IMR-90 (cell line): ENCODE measurements around the gene PGGT1B. TPM values are rescaled to one million over a fixed set of nuclear protein-coding genes. Genes with fewer than 3 reads are reported as not detected.
A peak's percentile ranks its signal among the peaks of the same experiment; 100 is the strongest.

Source experiments
- ATAC-seq: fragments of 200-7000 bp; cut with Tn5 transposase; 2 replicates; pipeline ENCODE4 v1.9.1; 2020; ENCODE audit warnings: low read depth, mild to moderate bottlenecking, moderate library complexity
- BruUV-seq: library from RNA; stranded (reverse); fragments of 400-500 nt; replicated peaks from 2 replicates; lab custom pipeline; 2021; lab: Mats Ljungman, UMichigan
- CTCF ChIA-PET: fragments of 300-600 bp; formaldehyde crosslinking; extraction: SDS; loops from one replicate; lab custom pipeline; 2021; ENCODE audit warnings: antibody characterized with exemption; lab: Yijun Ruan, JAX
- POLR2A ChIA-PET: fragments of 300-600 bp; sonication (Branson Sonifier 250); formaldehyde crosslinking; loops from one replicate; lab custom pipeline; 2022; ENCODE audit warnings: antibody characterized with exemption; ENCODE audit not compliant: unreplicated experiment; lab: Charles Lee
- DNase-seq: peaks from one replicate; pipeline ENCODE4 v3.0.0; 2013
- H2AFZ ChIP-seq: replicated peaks from 2 replicates; pipeline ENCODE3; 2013; ENCODE audit warnings: low read length, mild to moderate bottlenecking; ENCODE audit not compliant: poor library complexity
- H2AK5ac ChIP-seq: 2 replicates; pipeline ENCODE4 v1.6.1; 2013; ENCODE audit warnings: low read depth, low read length, inconsistent platforms
- H2AK9ac ChIP-seq: replicated peaks from 2 replicates; pipeline ENCODE3; 2013; ENCODE audit warnings: mild to moderate bottlenecking, low read depth, low read length, moderate library complexity; ENCODE audit not compliant: poor library complexity
- H2BK120ac ChIP-seq: 2 replicates; pipeline ENCODE4 v1.6.1; 2013; ENCODE audit warnings: low read depth, low read length, inconsistent platforms
- H2BK15ac ChIP-seq: 3 replicates; pipeline ENCODE4 v1.6.1; 2013; ENCODE audit warnings: low read depth, low read length, inconsistent platforms
- H2BK20ac ChIP-seq: 2 replicates; pipeline ENCODE4 v1.6.1; 2013; ENCODE audit warnings: low read depth, mild to moderate bottlenecking, inconsistent platforms, low read length, moderate library complexity
- H2BK5ac ChIP-seq: 2 replicates; pipeline ENCODE4 v1.6.1; 2013; ENCODE audit warnings: mild to moderate bottlenecking, low read depth, low read length, inconsistent platforms; ENCODE audit not compliant: poor library complexity, severe bottlenecking
- H3K14ac ChIP-seq: replicated peaks from 2 replicates; pipeline ENCODE4 v1.6.1; 2013; ENCODE audit warnings: low read depth, low read length, inconsistent platforms
- H3K18ac ChIP-seq: 2 replicates; pipeline ENCODE4 v1.6.1; 2013; ENCODE audit warnings: low read depth, low read length, control low read depth
- H3K23ac ChIP-seq: 2 replicates; pipeline ENCODE4 v1.6.1; 2013; ENCODE audit warnings: low read depth, low read length, inconsistent platforms
- H3K27ac ChIP-seq: 2 replicates; pipeline ENCODE4 v1.5.1; 2013; ENCODE audit warnings: mild to moderate bottlenecking, control low read depth, low read length; ENCODE audit not compliant: insufficient read depth
- H3K27me3 ChIP-seq: 2 replicates; pipeline ENCODE4 v1.6.1; 2013; ENCODE audit warnings: low read length; ENCODE audit not compliant: control insufficient read depth, insufficient read depth
- H3K36me3 ChIP-seq: 2 replicates; pipeline ENCODE4 v1.6.1; 2013; ENCODE audit warnings: low read length, mixed read lengths; ENCODE audit not compliant: control insufficient read depth, insufficient read depth
- H3K4ac ChIP-seq: 2 replicates; pipeline ENCODE4 v1.6.1; 2013; ENCODE audit warnings: low read depth, low read length, inconsistent platforms
- H3K4me1 ChIP-seq: 2 replicates; pipeline ENCODE4 v1.6.1; 2013; ENCODE audit warnings: low read length, mixed read lengths; ENCODE audit not compliant: control insufficient read depth, insufficient read depth
- H3K4me2 ChIP-seq: 2 replicates; pipeline ENCODE4 v1.6.1; 2013; ENCODE audit warnings: low read depth, mild to moderate bottlenecking, control low read depth, low read length, moderate library complexity
- H3K4me3 ChIP-seq: 2 replicates; pipeline ENCODE4 v1.5.1; 2013; ENCODE audit warnings: low read depth, mild to moderate bottlenecking, control low read depth, low read length, moderate library complexity; ENCODE audit not compliant: insufficient read depth
- H3K56ac ChIP-seq: 2 replicates; pipeline ENCODE4 v1.6.1; 2013; ENCODE audit warnings: low read length, inconsistent platforms; ENCODE audit not compliant: insufficient read depth; ENCODE audit errors: extremely low read depth
- H3K79me1 ChIP-seq, 2 experiments: 2 replicates each; pipeline ENCODE4 v1.6.1; 2013; ENCODE audit warnings: low read length in 2 of 2, inconsistent platforms in 1 of 2, low read depth in 1 of 2
- H3K9ac ChIP-seq: 2 replicates; pipeline ENCODE4 v1.6.1; 2013; ENCODE audit warnings: low read depth, low read length, control low read depth
- H3K9me1 ChIP-seq: 2 replicates; pipeline ENCODE4 v1.6.1; 2013; ENCODE audit warnings: low read length, inconsistent platforms; ENCODE audit not compliant: insufficient read depth
- H3K9me3 ChIP-seq: 2 replicates; pipeline ENCODE4 v1.6.1; 2013; ENCODE audit warnings: low read length; ENCODE audit not compliant: control insufficient read depth, insufficient read depth
- H4K20me1 ChIP-seq: 2 replicates; pipeline ENCODE4 v1.6.1; 2013; ENCODE audit warnings: low read length, inconsistent platforms; ENCODE audit not compliant: insufficient read depth
- H4K5ac ChIP-seq: 2 replicates; pipeline ENCODE4 v1.6.1; 2013; ENCODE audit warnings: mild to moderate bottlenecking, low read depth, low read length, control low read depth
- H4K8ac ChIP-seq, 2 experiments: 2 replicates each; pipeline ENCODE4 v1.6.1; 2013; ENCODE audit warnings: low read depth in 2 of 2, low read length in 2 of 2, control low read depth in 1 of 2, inconsistent platforms in 1 of 2
- H4K91ac ChIP-seq: 2 replicates; pipeline ENCODE4 v1.6.1; 2013; ENCODE audit warnings: low read depth, low read length, inconsistent platforms; ENCODE audit not compliant: insufficient read depth
- BHLHE40 ChIP-seq: fragments of 150-350 bp; IDR thresholded peaks from 2 replicates; pipeline ENCODE4 v1.6.1; 2016; ENCODE audit warnings: mild to moderate bottlenecking, low read depth, low read length
- CEBPB ChIP-seq: IDR thresholded peaks from 2 replicates; pipeline ENCODE4 v1.6.1; 2012; ENCODE audit warnings: low read depth, low read length, improper control_type of control experiment
- CHD1 ChIP-seq: IDR thresholded peaks from 2 replicates; pipeline ENCODE4 v1.6.1; 2012; ENCODE audit warnings: low read depth, low read length, improper control_type of control experiment
- CTCF ChIP-seq: conservative IDR thresholded peaks from 2 replicates; pipeline ENCODE4 v1.5.1; 2012; ENCODE audit warnings: mild to moderate bottlenecking, low read depth, low read length, improper control_type of control experiment
- ELK1 ChIP-seq: fragments of 150-350 bp; IDR thresholded peaks from 2 replicates; pipeline ENCODE4 v1.6.1; 2016; ENCODE audit warnings: low read depth, mild to moderate bottlenecking, low read length, moderate library complexity, borderline replicate concordance
- FOS ChIP-seq: fragments of 150-350 bp; IDR thresholded peaks from 2 replicates; pipeline ENCODE4 v1.6.1; 2016; ENCODE audit warnings: low read depth, low read length
- MAFK ChIP-seq: IDR thresholded peaks from 2 replicates; pipeline ENCODE4 v1.6.1; 2012; ENCODE audit warnings: low read depth, low read length, improper control_type of control experiment
- MAZ ChIP-seq: IDR thresholded peaks from 2 replicates; pipeline ENCODE4 v1.6.1; 2012; ENCODE audit warnings: low read depth, mild to moderate bottlenecking, low read length, improper control_type of control experiment, moderate library complexity, borderline replicate concordance
- MXI1 ChIP-seq: IDR thresholded peaks from 2 replicates; pipeline ENCODE4 v1.6.1; 2012; ENCODE audit warnings: low read depth, mild to moderate bottlenecking, low read length, moderate library complexity, borderline replicate concordance
- NFE2L2 ChIP-seq: fragments of 150-350 bp; IDR thresholded peaks from 2 replicates; pipeline ENCODE4 v1.6.1; 2016; ENCODE audit warnings: low read depth, mild to moderate bottlenecking, low read length
- POLR2A ChIP-seq: IDR thresholded peaks from 2 replicates; pipeline ENCODE4 v1.6.1; 2012; ENCODE audit warnings: mild to moderate bottlenecking, low read depth, low read length
- RAD21 ChIP-seq: IDR thresholded peaks from 2 replicates; pipeline ENCODE4 v1.6.1; 2012; ENCODE audit warnings: low read length, improper control_type of control experiment
- RCOR1 ChIP-seq: IDR thresholded peaks from 2 replicates; pipeline ENCODE4 v1.6.1; 2012; ENCODE audit warnings: mild to moderate bottlenecking, low read length, improper control_type of control experiment; ENCODE audit not compliant: insufficient replicate concordance
- RFX5 ChIP-seq: IDR thresholded peaks from 2 replicates; pipeline ENCODE4 v1.8.0; 2012; ENCODE audit warnings: low read depth, mild to moderate bottlenecking, low read length, moderate library complexity
- SMC3 ChIP-seq: fragments of 150-350 bp; IDR thresholded peaks from 2 replicates; pipeline ENCODE4 v1.6.1; 2016; ENCODE audit warnings: low read depth, mild to moderate bottlenecking, antibody characterized with exemption, low read length, moderate library complexity
- USF2 ChIP-seq: fragments of 150-350 bp; IDR thresholded peaks from 2 replicates; pipeline ENCODE4 v1.6.1; 2017; ENCODE audit warnings: mild to moderate bottlenecking, antibody characterized with exemption, low read length, low read depth
- WGBS, 2 experiments: methylation state at CpG; one replicate each; pipeline versions ENCODE4 v1.1.5 to v1.1.7; 2013; ENCODE audit warnings: missing lambda C conversion rate in 2 of 2; ENCODE audit not compliant: insufficient read length in 1 of 2; ENCODE audit errors: extremely low coverage in 2 of 2; 5-methylcytosine and 5-hydroxymethylcytosine counted together
- dilution Hi-C: fragments of 300-500 bp; cut with HindIII; formaldehyde crosslinking; loops from one replicate; pipeline ENCODE4 v1.14.3; 2018; ENCODE audit warnings: low sequenced_read_pairs; ENCODE audit not compliant: unreplicated experiment
- in situ Hi-C: fragments of 300-500 bp; cut with MboI; formaldehyde crosslinking; loops from 3 replicates; pipeline ENCODE4 v1.14.3; 2019; ENCODE audit warnings: low sequenced_read_pairs, inconsistent platforms, mixed read lengths
- intact Hi-C: fragments of 100-400 bp; cut with micrococcal nuclease; formaldehyde crosslinking; loops from 2 replicates; pipeline ENCODE4 v1.10.0; 2022
- polyA plus RNA-seq, 3 experiments: library from polyadenylated mRNA; depleted of rRNA; stranded (reverse); fragments of >200 nt; gene quantifications; 2 replicates each; pipeline ENCODE4 v1.2.3, GENCODE V29; 2012; ENCODE audit warnings: low replicate concordance in 1 of 3
- total RNA-seq: library from RNA; depleted of rRNA; stranded (reverse); fragments of >200 nt; gene quantifications from 2 replicates; pipeline ENCODE4 v1.2.3, GENCODE V29; 2012

Gene PGGT1B
- total and polyA plus RNA-seq, 2 of the 4 experiments (the other 2 are of a cell fraction): 2.1 to 19.2 TPM

GRCh38 chr5:115214541-115214940 lies 48.1 kb downstream of the PGGT1B start:
- H4K8ac ChIP-seq: no peak overlapping the region
- H2AK5ac ChIP-seq: no peak overlapping the region
- H3K4me1 ChIP-seq: peaks cover 2% of the 10 kb centered on the region; the same call in 1 of the 2 replicates
- no peak overlapping the region for H2AK9ac ChIP-seq
- H3K4me3 ChIP-seq: no peak overlapping the region
- H3K4ac ChIP-seq: no peak overlapping the region
- H3K27me3 ChIP-seq: no peaks in the 10 kb centered on the region
- H3K36me3 ChIP-seq: peaks cover 2% of the 10 kb centered on the region; the same call in 1 of the 2 replicates
- TF ChIP-seq NFE2L2 (no peak), CHD1 (no peak), ELK1 (no peak), MXI1 (no peak), MAZ (no peak), BHLHE40 (no peak), POLR2A (no peak), RFX5 (no peak), MAFK (no peak), CTCF (no peak), RCOR1 (no peak), CEBPB (no peak), RAD21 (no peak), FOS (no peak), USF2 (no peak), SMC3 (no peak)
- no peak overlapping the region for H2BK20ac ChIP-seq
- H2BK15ac ChIP-seq: no peak overlapping the region
- dilution Hi-C loops: no loop called here
- no peak overlapping the region for H3K27ac ChIP-seq
- intact Hi-C loops: no loop called here
- ChIA-PET CTCF (interaction anchor here (1.3 kb wide), 1 partner anchor 11 kb away, joined by 4 read pairs; no protein-coding TSS in a partner anchor), POLR2A (no interaction called here)
- no peak overlapping the region for H2BK5ac ChIP-seq
- H3K9me1 ChIP-seq: no peaks in the 10 kb centered on the region
- in situ Hi-C loops: no loop called here
- H4K5ac ChIP-seq: no peak overlapping the region
- no peak overlapping the region for H3K14ac ChIP-seq
- H3K9me3 ChIP-seq: no peaks in the 10 kb centered on the region
- DNase-seq (peak; percentile 68), ATAC-seq (peak; percentile 94)
- H2BK120ac ChIP-seq: no peak overlapping the region
- H2AFZ ChIP-seq: no peak overlapping the region
- no peak overlapping the region for H3K23ac ChIP-seq
- no peaks in the 10 kb centered on the region for H4K20me1 ChIP-seq
- H3K79me1 ChIP-seq: peaks cover 0 to 4% of the 10 kb centered on the region in 2 experiments; a peak in 1 of 4 replicates
- H3K4me2 ChIP-seq: no peak overlapping the region
- no CpG with 5 or more reads among the region's 1 CpG for WGBS, 2 experiments
- H3K18ac ChIP-seq: no peak overlapping the region
- H4K91ac ChIP-seq: no peak overlapping the region
- no peak overlapping the region for H3K9ac ChIP-seq
- no peak overlapping the region for H3K56ac ChIP-seq
- no TSS peak for BruUV-seq
